Measurements from ENCODE around the gene GUCY1A1. TPM values are rescaled to one million over a fixed set of nuclear protein-coding genes. Genes with fewer than 3 reads are reported as not detected.

Gene GUCY1A1
- total and polyA plus RNA-seq, 2 experiments from 2014 or later, result not detected

GRCh38 chr4:155741546-155741945, 74.9 kb downstream of the GUCY1A1 start:
- H3K9me2 ChIP-seq (ENCODE audit: insufficient read depth), result no peaks in the 10 kb centered on the region
- TF ChIP-seq EZH2 (IDR thresholded peaks at IDR 0.05; ENCODE audit: insufficient read depth, poor library complexity, severe bottlenecking) (no peak), EZH2phosphoT487 (IDR thresholded peaks at IDR 0.05; ENCODE audit: insufficient read depth, low read depth) (no peak)
- DNase-seq, result no peak
- no peak overlapping the region for H2AFZ ChIP-seq
- H3K27ac ChIP-seq, result no peak overlapping the region
- in situ Hi-C loops (cut with MboI), result no loop called here
- no peaks in the 10 kb centered on the region for H3K79me2 ChIP-seq (ENCODE audit: insufficient read depth)
- no peaks in the 10 kb centered on the region for H4K20me1 ChIP-seq (ENCODE audit: insufficient read depth)
- H3K9me3 ChIP-seq (ENCODE audit: low read depth), result no peaks in the 10 kb centered on the region
- H3K27me3 ChIP-seq (replicated peaks; ENCODE audit: insufficient read depth), result no peaks in the 10 kb centered on the region; the same call in none of the 2 replicates
- WGBS, 2 experiments (ENCODE audit: low coverage in 1 of 2, low lambda C conversion rate in 2 of 2, missing lambda C conversion rate in 2 of 2), result 76 to 77% methylated on average over 1 of the region's 1 CpG
- no peaks in the 10 kb centered on the region for H3K36me3 ChIP-seq (ENCODE audit: low read depth)
- no peak overlapping the region for H3K4me2 ChIP-seq (ENCODE audit: unreplicated experiment)
- H3F3A ChIP-seq (ENCODE audit: insufficient read depth), result peaks cover 17% of the 10 kb centered on the region; the same call in 1 of the 2 replicates
- H3K9ac ChIP-seq, result no peak overlapping the region
- no peak overlapping the region for H3K4me3 ChIP-seq
- peaks cover 10% of the 10 kb centered on the region for H3K4me1 ChIP-seq (ENCODE audit: insufficient read depth)

GRCh38 chr4:155742310-155743015, 75.8 kb downstream of the GUCY1A1 start:
- no peaks in the 10 kb centered on the region for H4K20me1 ChIP-seq (ENCODE audit: insufficient read depth)
- no peaks in the 10 kb centered on the region for H3K79me2 ChIP-seq (ENCODE audit: insufficient read depth)
- H3K4me2 ChIP-seq (ENCODE audit: unreplicated experiment), result no peak overlapping the region
- no peaks in the 10 kb centered on the region for H3K36me3 ChIP-seq (ENCODE audit: low read depth)
- H3K9me2 ChIP-seq (ENCODE audit: insufficient read depth), result no peaks in the 10 kb centered on the region
- 60 to 61% methylated on average over 3 of the region's 3 CpGs for WGBS, 2 experiments (ENCODE audit: low coverage in 1 of 2, low lambda C conversion rate in 2 of 2, missing lambda C conversion rate in 2 of 2)
- no peak for DNase-seq
- H2AFZ ChIP-seq, result no peak overlapping the region
- no peak overlapping the region for H3K4me3 ChIP-seq
- no peak overlapping the region for H3K27ac ChIP-seq
- H3F3A ChIP-seq (ENCODE audit: insufficient read depth), result peaks cover 17% of the 10 kb centered on the region; the same call in 1 of the 2 replicates
- peaks cover 10% of the 10 kb centered on the region for H3K4me1 ChIP-seq (ENCODE audit: insufficient read depth)
- TF ChIP-seq EZH2 (IDR thresholded peaks at IDR 0.05; ENCODE audit: insufficient read depth, poor library complexity, severe bottlenecking) (no peak), EZH2phosphoT487 (IDR thresholded peaks at IDR 0.05; ENCODE audit: insufficient read depth, low read depth) (no peak)
- H3K27me3 ChIP-seq (replicated peaks; ENCODE audit: insufficient read depth), result no peaks in the 10 kb centered on the region; the same call in none of the 2 replicates
- in situ Hi-C loops (cut with MboI), result no loop called here
- H3K9ac ChIP-seq, result no peak overlapping the region
- H3K9me3 ChIP-seq (ENCODE audit: low read depth), result no peaks in the 10 kb centered on the region

GRCh38 chr4:155745984-155746383, 79.3 kb downstream of the GUCY1A1 start:
- peak; percentile 78 for DNase-seq
- Histone ChIP-seq H3K9ac (no peak overlapping the region), H3K36me3 (ENCODE audit: low read depth) (no peaks in the 10 kb centered on the region), H3K79me2 (ENCODE audit: insufficient read depth) (no peaks in the 10 kb centered on the region), H3F3A (ENCODE audit: insufficient read depth) (peaks cover 9% of the 10 kb centered on the region; the same call in 1 of the 2 replicates), H3K4me3 (no peak overlapping the region), H3K27ac (no peak overlapping the region), H4K20me1 (ENCODE audit: insufficient read depth) (no peaks in the 10 kb centered on the region), H3K9me3 (ENCODE audit: low read depth) (no peaks in the 10 kb centered on the region), H3K4me1 (ENCODE audit: insufficient read depth) (0 out of 2 replicates have a peak, but pooled peaks cover 6% of the 10 kb centered on the region), H2AFZ (no peak overlapping the region), H3K9me2 (ENCODE audit: insufficient read depth) (no peaks in the 10 kb centered on the region), H3K27me3 (replicated peaks; ENCODE audit: insufficient read depth) (no peaks in the 10 kb centered on the region; the same call in none of the 2 replicates), H3K4me2 (ENCODE audit: unreplicated experiment) (no peak overlapping the region)
- TF ChIP-seq EZH2phosphoT487 (IDR thresholded peaks at IDR 0.05; ENCODE audit: insufficient read depth, low read depth), result no peak
- TF ChIP-seq EZH2 (IDR thresholded peaks at IDR 0.05; ENCODE audit: insufficient read depth, poor library complexity, severe bottlenecking), result no peak
- WGBS, 2 experiments (ENCODE audit: low coverage in 1 of 2, low lambda C conversion rate in 2 of 2, missing lambda C conversion rate in 2 of 2), result 36 to 48% methylated on average over 5 of the region's 5 CpGs
- in situ Hi-C loops (cut with MboI), result no loop called here

GRCh38 chr4:155748039-155748438, 81.4 kb downstream of the GUCY1A1 start:
- in situ Hi-C loops (cut with MboI), result no loop called here
- Histone ChIP-seq H3F3A (ENCODE audit: insufficient read depth) (peaks cover 9% of the 10 kb centered on the region; the same call in 1 of the 2 replicates), H3K4me1 (ENCODE audit: insufficient read depth) (0 out of 2 replicates have a peak, but pooled peaks cover 6% of the 10 kb centered on the region), H3K9ac (no peak overlapping the region), H3K4me3 (no peak overlapping the region), H3K9me2 (ENCODE audit: insufficient read depth) (no peaks in the 10 kb centered on the region), H3K27me3 (replicated peaks; ENCODE audit: insufficient read depth) (no peaks in the 10 kb centered on the region; the same call in none of the 2 replicates), H4K20me1 (ENCODE audit: insufficient read depth) (no peaks in the 10 kb centered on the region), H3K36me3 (ENCODE audit: low read depth) (no peaks in the 10 kb centered on the region), H3K27ac (no peak overlapping the region), H2AFZ (no peak overlapping the region), H3K79me2 (ENCODE audit: insufficient read depth) (no peaks in the 10 kb centered on the region), H3K4me2 (ENCODE audit: unreplicated experiment) (no peak overlapping the region), H3K9me3 (ENCODE audit: low read depth) (no peaks in the 10 kb centered on the region)
- no peak for TF ChIP-seq EZH2phosphoT487 (IDR thresholded peaks at IDR 0.05; ENCODE audit: insufficient read depth, low read depth)
- TF ChIP-seq EZH2 (IDR thresholded peaks at IDR 0.05; ENCODE audit: insufficient read depth, poor library complexity, severe bottlenecking), result no peak
- DNase-seq, result no peak
- WGBS, 2 experiments (ENCODE audit: low coverage in 1 of 2, low lambda C conversion rate in 2 of 2, missing lambda C conversion rate in 2 of 2), result 45 to 49% methylated on average over 2 of the region's 2 CpGs

Measured in GM23248 (cell line).